Spleen (tissue), 7 donors: Measurements from ENCODE around the gene HBG1.

Experiments
- CTCF ChIP-seq, 11 experiments: fragments of 200-600 bp in 7 of 11; fragments of 450-650 bp in 4 of 11; sonication (generic) in 4 of 11; IDR thresholded peaks in 8 of 11; conservative IDR thresholded peaks in 3 of 11; 1 replicate in 7 of 11; 2 replicates in 4 of 11; pipeline versions ENCODE4 v1.4.0 to v1.8.0; 2016 to 2021; ENCODE audit warnings: antibody characterized with exemption in 11 of 11, inconsistent platforms in 4 of 11, mild to moderate bottlenecking in 1 of 11
- POLR2AphosphoS5 ChIP-seq, 3 donors: sonication (generic); formaldehyde crosslinking; IDR thresholded peaks; one replicate each; pipeline ENCODE4 v1.5.1; 2017; ENCODE audit warnings: antibody characterized with exemption in 3 of 3
- donor health status: DM: no; HTN: no; CAD: no; lungs with moderate emphysema.
- donor health status: DM: no; HTN: no; CAD: no.
- donor health status: DM: no; HTN: no; CAD: no.

- TF ChIP-seq CTCF (IDR thresholded peaks at IDR 0.05 in 8 of 11, conservative IDR thresholded peaks at IDR 0.05 in 3 of 11) = no peak
- no peak for TF ChIP-seq POLR2AphosphoS5 (IDR thresholded peaks at IDR 0.05)
Measured at GRCh38 chr11:5288906-5289550, 39.4 kb upstream of the HBG1 start.
